Nephron progenitor cell (in vitro differentiated cells): ENCODE data around the gene KLK6.
A peak's percentile ranks its signal among the peaks of the same experiment; 100 is the strongest.

Experiments used
- DNase-seq: peaks from one replicate; pipeline ENCODE4 v3.0.0; 2021
- H3K27ac Mint-ChIP-seq: 2 replicates; pipeline ENCODE4 v1.8.0; 2021; ENCODE audit warnings: mild to moderate bottlenecking, moderate library complexity, mixed read lengths
- H3K27me3 Mint-ChIP-seq: 2 replicates; pipeline ENCODE4 v1.8.0; 2021; ENCODE audit warnings: mild to moderate bottlenecking, low read depth, mixed read lengths; ENCODE audit not compliant: poor library complexity
- H3K36me3 Mint-ChIP-seq: 2 replicates; pipeline ENCODE4 v1.8.0; 2021; ENCODE audit warnings: low read depth, mixed read lengths
- H3K4me1 Mint-ChIP-seq: 2 replicates; pipeline ENCODE4 v1.8.0; 2021; ENCODE audit warnings: mixed read lengths
- H3K4me3 Mint-ChIP-seq: 2 replicates; pipeline ENCODE4 v1.8.0; 2021; ENCODE audit warnings: mild to moderate bottlenecking, moderate library complexity, mixed read lengths
- H3K9me3 Mint-ChIP-seq: 2 replicates; pipeline ENCODE4 v1.8.0; 2021; ENCODE audit warnings: mild to moderate bottlenecking, moderate library complexity, mixed read lengths
- TF ChIP-seq, protein P1 (sequence below): fragments of 200-600 bp; sonication (generic); IDR thresholded peaks from 2 replicates; pipeline ENCODE4 v1.5.0; 2021; ENCODE audit warnings: antibody characterized with exemption

KLK6 gene

DNA sequence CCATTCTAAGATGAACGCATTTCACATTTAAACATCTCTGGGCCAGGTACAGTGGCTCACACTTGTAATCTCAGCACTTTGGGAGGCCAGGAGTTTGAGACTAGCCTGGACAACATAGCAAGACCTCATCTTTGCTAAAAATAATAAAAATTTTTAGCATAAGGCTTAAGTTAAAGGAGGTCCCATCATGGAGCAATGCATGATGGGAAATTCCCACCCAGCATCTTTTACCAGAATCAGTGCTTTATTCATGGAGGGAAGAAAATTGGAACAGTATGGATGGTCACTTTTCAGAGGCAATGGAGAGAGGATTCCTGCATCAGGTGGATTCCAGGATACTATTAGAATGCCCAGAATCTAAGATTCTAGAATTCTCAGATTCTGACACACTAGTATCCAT, 35.9 kb upstream of the KLK6 start:
- Mint-ChIP-seq H3K4me1 (peaks cover 47% of the 10 kb centered on the region), H3K4me3 (no peak overlapping the region), H3K27ac (no peak overlapping the region), H3K36me3 (no peaks in the 10 kb centered on the region), H3K9me3 (no peaks in the 10 kb centered on the region), H3K27me3 (peaks cover 69% of the 10 kb centered on the region)
- no peak for DNase-seq
- TF ChIP-seq, protein P1, sequence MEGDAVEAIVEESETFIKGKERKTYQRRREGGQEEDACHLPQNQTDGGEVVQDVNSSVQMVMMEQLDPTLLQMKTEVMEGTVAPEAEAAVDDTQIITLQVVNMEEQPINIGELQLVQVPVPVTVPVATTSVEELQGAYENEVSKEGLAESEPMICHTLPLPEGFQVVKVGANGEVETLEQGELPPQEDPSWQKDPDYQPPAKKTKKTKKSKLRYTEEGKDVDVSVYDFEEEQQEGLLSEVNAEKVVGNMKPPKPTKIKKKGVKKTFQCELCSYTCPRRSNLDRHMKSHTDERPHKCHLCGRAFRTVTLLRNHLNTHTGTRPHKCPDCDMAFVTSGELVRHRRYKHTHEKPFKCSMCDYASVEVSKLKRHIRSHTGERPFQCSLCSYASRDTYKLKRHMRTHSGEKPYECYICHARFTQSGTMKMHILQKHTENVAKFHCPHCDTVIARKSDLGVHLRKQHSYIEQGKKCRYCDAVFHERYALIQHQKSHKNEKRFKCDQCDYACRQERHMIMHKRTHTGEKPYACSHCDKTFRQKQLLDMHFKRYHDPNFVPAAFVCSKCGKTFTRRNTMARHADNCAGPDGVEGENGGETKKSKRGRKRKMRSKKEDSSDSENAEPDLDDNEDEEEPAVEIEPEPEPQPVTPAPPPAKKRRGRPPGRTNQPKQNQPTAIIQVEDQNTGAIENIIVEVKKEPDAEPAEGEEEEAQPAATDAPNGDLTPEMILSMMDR = no peak

DNA sequence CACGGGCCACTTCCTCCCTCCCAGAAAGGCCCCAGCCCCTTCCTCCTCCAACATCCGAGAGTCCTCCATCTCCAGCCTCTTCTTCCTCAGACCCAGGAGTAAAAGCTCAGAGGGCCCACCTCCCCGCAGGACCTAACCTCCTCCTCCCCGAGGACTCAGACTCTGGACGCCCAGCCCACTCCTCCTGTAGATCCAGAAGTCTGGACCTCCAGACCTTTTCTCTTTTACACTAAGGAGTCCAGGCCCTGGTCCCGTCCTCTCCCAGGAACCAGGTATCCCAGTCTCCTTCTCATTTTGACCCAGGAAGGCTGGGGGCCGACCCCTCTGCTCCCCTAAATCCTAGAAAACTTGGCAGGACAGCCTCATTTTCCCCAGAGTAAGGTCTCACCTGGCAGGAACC, 33.9 kb upstream of the KLK6 start:
- Mint-ChIP-seq H3K4me3 (no peak overlapping the region), H3K27ac (no peak overlapping the region), H3K9me3 (no peaks in the 10 kb centered on the region), H3K36me3 (no peaks in the 10 kb centered on the region), H3K27me3 (peaks cover 65% of the 10 kb centered on the region), H3K4me1 (peaks cover 52% of the 10 kb centered on the region)
- TF ChIP-seq, protein P1 = no peak
- no peak for DNase-seq

DNA sequence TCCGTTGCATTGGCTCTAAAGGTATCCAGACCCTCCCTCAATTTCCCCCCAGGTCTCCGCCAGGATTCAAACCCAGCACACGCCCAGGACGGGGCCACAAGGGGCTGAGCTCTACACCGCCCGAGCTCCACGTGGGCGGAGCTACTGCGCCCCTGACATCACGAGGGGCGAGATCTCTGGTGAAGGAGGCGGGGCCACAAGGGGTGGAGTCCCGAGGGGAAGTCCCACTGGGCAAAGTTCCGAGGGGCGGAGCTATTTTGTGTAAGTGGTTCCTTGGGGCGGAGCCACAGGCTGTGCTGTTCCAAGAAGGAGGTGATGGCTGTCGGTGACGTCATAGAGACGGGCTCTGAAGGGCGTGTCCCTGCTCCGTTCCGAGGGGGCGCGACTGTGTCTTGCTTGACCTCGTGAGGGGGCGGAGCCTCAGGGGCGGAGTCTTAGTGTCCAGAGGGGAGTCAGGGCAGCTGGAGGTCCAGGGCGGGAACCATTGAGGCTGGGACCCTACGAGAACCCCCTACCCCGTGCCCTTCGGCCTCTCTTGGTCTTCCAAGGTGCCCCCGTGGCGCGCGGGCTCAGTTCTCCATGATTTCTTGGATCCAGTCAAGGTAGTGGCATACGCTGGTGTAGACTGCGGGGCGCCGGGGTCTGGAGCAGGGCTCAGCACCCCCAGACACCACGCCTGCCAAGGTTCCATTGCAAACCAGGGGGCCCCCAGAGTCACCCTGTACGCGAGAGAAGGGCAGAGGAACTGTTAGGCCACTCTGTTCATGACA, 33.3 kb upstream of the KLK6 start:
- Mint-ChIP-seq H3K9me3 (no peaks in the 10 kb centered on the region), H3K27ac (peak overlapping the region; percentile 95), H3K27me3 (peaks cover 66% of the 10 kb centered on the region), H3K36me3 (no peaks in the 10 kb centered on the region), H3K4me1 (peaks cover 58% of the 10 kb centered on the region), H3K4me3 (peak overlapping the region; percentile 56)
- TF ChIP-seq, protein P1 = no peak
- DNase-seq = peak; percentile 68

DNA sequence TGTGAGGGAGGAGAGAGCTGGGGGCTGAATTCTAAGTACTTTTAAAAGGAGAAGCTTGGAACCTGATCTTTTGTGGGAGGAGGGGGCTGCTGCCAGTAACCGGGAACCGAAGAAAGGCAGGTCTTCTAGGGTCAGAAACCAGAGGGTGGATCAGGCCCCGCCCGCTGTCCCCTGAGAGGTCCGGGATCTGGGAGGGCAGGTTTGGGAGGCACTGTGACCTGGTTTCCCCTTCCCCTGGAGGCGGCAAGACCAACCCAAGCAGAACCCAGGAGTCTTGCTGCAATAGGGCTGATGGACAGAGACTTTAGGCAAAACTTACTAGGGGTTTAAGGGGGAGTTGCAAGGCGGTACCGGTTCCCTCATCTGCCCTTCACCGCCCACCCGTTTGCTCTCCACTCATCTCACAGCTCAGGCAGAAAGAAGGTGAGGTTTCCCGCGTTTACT, 32.7 kb upstream of the KLK6 start:
- TF ChIP-seq, protein P1 = no peak
- H3K4me1 Mint-ChIP-seq = peaks cover 58% of the 10 kb centered on the region
- no peaks in the 10 kb centered on the region for H3K36me3 Mint-ChIP-seq
- no peaks in the 10 kb centered on the region for H3K9me3 Mint-ChIP-seq
- H3K4me3 Mint-ChIP-seq = peak overlapping the region; percentile 56
- H3K27me3 Mint-ChIP-seq = peaks cover 66% of the 10 kb centered on the region
- peak; percentile 61 for DNase-seq
- peak overlapping the region; percentile 95 for H3K27ac Mint-ChIP-seq

DNA sequence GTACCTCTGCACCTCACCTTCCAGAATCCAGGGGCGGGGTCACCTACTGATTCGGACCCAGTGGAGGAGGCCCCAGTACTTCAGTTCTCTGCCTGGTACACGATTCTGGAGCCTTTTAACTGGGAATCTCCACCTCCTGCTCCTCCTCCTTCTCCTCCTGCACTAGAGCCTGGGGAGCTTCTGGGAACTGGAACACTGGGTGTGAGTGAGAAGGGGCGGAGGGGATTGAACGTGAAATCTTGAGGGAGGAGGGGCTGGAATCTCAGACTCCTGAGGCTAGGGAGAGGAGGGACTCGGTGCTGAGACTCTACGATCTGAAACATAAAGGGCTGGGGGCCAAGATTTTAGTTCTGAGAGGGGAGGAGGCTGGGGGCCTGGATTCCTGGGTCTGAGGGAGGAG, 32.1 kb upstream of the KLK6 start, which contains the start of gene KLK8:
Gene KLK8 (minus strand): TSS at position 90 of the 400 bp plus-strand sequence. CDS start 437 bp downstream, outside the sequence.
- Mint-ChIP-seq H3K27me3 (peaks cover 66% of the 10 kb centered on the region), H3K9me3 (no peaks in the 10 kb centered on the region), H3K4me1 (peaks cover 58% of the 10 kb centered on the region), H3K36me3 (no peaks in the 10 kb centered on the region), H3K27ac (peak within 1 kb of the TSS; percentile 95), H3K4me3 (peak within 1 kb of the TSS; percentile 56)
- TF ChIP-seq, protein P1 = no peak
- no peak for DNase-seq

DNA sequence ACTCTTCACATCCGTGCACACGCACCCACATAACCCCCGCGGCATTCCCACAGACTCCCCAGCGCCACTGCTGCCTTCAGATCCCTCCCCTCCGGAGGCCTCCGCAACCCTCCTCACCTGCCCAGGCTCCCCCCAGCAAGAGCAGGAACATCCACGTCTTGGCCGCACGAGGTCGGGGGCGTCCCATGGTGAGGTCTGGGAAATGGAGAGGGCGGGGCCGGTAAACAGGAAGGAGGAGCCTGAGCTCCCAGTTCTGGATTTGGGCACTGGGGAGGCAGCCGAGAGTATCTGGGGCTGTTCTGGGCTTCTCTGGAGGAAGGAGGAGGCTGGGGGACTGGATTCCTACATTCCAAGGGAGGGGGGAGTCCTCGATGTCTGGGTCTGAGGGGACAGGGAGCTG, 31.6 kb upstream of the KLK6 start:
- TF ChIP-seq, protein P1 = no peak
- Mint-ChIP-seq H3K27me3 (peaks cover 66% of the 10 kb centered on the region), H3K4me3 (peak overlapping the region; percentile 56), H3K27ac (peak overlapping the region; percentile 95), H3K4me1 (peaks cover 53% of the 10 kb centered on the region), H3K36me3 (no peaks in the 10 kb centered on the region), H3K9me3 (no peaks in the 10 kb centered on the region)
- DNase-seq = no peak
